HT-29 (cell line): ENCODE results near the gene E2F8. TPM values are rescaled to one million over a fixed set of nuclear protein-coding genes. Genes with fewer than 3 reads are reported as not detected.

Source experiments
- DNase-seq: peaks from one replicate; pipeline ENCODE4 v3.0.0-alpha.2; 2015; ENCODE audit warnings: low spot score
- total RNA-seq: library from RNA; depleted of rRNA; stranded (reverse); fragments of >200 nt; shearing (Covaris generic); gene quantifications from 2 replicates; pipeline ENCODE4 v1.2.3, GENCODE V29; 2014

Gene E2F8
- total RNA-seq, 1 experiment from 2014 or later = 5.9 TPM

- DNase-seq = no peak
Measured at GRCh38 chr11:19252394-19253152, 11.8 kb upstream of the E2F8 start.

- DNase-seq = no peak
Measured at GRCh38 chr11:19251577-19251976, 10.8 kb upstream of the E2F8 start.

- DNase-seq = no peak
Measured at GRCh38 chr11:19246816-19247215, 6.1 kb upstream of the E2F8 start.

GRCh38 chr11:19245351-19245750 is 4.6 kb upstream of the E2F8 start:
- DNase-seq = no peak

DNA sequence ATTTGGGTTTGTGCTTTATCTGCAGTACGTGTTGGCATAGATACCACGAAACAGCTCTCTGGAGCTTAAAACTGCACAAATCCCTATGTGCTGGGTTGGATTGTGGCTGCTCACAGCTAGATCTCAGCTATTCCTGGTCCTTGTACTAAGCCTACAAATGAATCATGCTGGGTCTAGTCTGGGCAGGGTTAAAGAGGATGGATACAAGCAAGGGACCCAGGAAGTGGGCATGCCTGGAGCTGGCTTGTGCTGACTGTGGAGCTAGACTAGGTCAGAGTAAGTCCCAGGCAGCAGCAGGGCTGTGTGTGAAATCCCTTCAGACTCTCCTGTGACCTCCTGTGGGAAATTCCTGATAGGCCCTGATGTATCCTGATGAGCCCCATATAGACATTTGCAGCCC is 3.9 kb upstream of the E2F8 start:
- DNase-seq = peak; percentile 56

DNA sequence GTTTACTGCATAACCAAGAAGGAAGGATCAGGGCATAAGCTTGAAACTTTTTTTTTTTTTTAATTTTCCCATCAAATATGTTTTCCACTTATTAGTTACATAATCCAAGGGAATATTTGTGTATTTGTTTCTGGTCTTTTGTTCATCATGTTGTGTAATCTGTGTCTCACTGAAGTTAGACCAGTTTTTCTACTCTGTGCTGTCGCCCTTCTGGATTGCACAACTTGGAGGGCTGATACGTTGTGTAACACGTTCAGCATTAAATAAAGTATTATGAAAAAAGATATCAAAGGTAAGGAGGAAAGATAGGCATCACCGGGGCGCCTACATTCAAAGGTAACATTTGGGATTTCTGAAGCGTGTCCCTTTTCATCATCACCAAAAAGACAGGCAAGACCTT is 3.3 kb upstream of the E2F8 start:
- DNase-seq = peak; percentile 87

DNA sequence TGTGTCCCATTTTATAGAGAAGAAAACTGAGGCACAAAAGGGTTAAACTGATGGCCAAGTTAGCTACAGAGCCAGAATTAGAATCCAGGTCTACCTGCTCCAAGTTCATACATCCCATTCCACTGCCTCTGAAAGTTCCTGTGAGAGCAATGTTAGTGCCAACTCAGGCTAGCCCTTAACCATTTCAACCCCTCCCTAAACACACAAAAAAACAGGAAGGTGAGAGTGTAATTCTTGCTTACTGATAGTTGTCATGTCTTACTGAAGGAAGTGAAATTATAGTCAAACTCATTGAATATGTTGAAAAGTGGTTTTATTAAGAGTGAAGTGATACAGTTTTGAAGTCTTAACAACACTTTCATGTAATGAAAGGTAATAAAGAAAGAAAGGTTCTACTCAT is 2.9 kb upstream of the E2F8 start:
- DNase-seq = no peak

GRCh38 chr11:19243143-19243542 is 2.4 kb upstream of the E2F8 start:
- DNase-seq = peak; percentile 19

DNA sequence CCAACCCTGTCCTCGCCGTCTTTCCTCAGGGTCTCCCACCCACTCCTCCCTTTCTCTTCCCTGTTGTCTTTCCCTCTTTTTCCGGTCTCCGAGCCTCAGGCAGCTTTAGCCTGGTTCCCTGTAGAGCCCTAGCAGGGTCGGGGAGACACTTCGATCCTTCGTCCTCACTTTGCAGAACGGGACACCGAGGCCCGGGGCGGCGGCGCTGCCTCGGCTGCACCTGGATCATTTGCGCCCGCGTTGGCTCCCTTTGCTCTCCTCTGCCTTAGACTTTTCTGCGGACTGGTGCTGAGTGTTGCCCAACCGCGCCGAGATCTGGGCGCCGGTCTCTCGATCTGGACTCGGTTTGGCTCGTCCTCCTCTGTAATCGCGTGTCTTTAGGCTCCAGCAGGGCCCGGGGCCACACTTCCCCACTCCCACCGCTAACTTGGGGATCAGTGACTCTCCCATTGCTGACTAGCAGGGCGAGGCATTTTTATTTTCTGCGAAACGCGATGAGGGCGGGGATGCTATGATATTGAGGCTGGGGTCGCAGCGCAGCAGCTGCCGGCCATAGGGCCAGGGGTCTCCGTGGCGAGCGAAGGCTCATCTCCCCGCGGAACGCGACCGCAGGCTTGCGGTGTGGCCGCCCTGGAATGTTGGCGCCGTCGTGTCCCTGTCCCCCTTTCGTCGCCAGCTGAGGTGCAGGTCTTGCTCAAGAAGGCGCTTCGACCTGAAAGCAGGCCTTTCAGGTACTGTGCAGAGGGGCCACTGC is 1.6 kb upstream of the E2F8 start:
- DNase-seq = no peak

DNA sequence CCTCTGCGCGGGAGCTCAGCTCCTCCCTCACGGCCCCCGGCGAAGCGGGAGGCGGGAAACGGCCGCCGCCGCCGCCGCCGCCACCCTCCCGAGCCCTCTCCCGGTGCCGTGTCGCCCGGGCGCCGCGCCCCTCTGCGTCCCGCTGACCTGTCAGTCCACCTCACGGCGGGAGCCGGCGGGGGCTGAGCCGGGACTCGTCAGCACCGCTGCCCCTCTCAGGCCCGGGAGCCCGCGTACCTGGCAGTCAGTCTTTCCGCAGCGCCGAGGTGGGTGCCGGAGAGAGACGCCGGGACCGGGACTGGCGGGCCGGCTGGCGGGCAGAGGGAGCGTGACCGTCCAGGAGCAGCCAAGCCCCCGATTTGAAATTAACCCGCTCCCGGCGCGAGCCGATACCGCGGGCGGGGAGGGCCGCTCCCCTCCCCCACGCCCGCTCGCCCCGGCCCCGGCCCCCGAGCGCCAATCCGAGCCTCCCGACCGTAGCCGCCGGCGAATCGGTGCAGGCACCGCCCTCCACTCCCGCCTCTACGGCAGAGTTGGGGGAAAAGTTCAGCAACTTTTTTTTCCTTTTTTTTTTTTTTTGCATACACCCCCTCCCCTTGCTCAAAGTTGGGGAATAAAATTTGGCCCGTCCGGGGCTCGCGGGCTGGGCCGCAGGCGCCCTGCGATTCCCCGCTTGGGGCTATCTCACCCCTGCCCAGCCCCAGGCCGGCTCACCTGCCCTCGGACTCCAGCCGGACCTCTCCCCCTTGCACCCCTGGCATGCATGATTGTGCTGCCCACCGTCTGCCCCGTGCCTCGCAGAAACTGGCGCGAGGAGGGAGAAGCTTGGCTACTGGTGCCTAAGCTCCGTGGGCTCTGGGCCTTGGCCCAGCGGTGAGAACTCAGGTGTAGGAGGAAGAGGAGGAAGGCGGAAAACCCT is 774 bp upstream of the E2F8 start:
- peak; percentile 28 for DNase-seq

DNA sequence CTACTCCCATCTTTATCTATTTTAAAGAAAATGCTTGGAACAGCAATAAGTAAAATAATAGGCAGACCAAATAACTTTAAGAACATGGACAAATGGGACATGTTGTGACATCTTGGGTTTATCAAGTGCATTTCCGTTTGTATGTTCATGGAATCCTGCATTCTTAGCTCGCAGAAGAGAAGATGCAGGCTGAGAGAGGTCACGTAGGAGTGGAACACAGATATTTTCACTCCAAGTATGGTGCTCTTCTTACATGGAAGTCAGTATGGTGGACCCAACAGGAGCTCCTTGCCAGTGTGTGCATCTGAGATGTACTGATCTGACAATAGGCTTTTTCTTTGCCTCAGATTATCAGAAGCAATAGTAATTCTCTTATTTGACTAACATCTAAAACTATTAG is 1.7 kb downstream of the E2F8 start:
- no peak for DNase-seq

GRCh38 chr11:19237813-19238212 is 2.9 kb downstream of the E2F8 start:
- peak; percentile 75 for DNase-seq

- DNase-seq = no peak
Measured at GRCh38 chr11:19237381-19237780, 3.4 kb downstream of the E2F8 start.

DNA sequence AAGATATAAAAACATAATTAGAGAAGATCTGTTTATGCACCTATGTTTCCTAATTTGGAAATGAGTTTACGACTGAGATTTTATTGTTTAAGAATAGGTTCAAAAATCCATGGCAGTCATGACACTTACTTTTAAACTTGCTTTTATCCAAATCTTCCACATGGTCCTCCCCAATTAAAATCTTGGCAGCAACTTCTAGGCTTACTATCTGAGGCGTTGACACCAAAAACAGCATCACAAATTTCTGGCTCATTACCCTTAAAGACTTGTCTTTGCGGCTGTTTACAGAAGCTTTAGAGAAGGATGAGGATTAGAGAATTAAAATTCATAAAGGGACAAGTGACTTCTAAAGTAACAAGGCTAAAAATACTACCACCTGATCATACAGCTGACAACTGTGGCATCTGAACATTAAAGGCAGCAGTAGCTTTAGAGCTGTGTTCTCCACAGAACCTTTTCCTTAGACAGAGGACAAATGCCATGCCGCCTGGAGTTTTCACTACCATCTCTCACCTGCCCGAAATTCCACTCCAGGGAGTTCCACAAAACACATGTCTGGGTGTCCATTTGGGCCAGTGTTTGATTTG is 6.4 kb downstream of the E2F8 start:
- DNase-seq = no peak

- DNase-seq = no peak
Measured at GRCh38 chr11:19232910-19233503, 7.7 kb downstream of the E2F8 start.

GRCh38 chr11:19229671-19230070 is 11.1 kb downstream of the E2F8 start:
- no peak for DNase-seq

- DNase-seq = no peak
Measured at GRCh38 chr11:19228968-19229367, 11.8 kb downstream of the E2F8 start.

- DNase-seq = no peak
Measured at GRCh38 chr11:19226378-19227195, 14.2 kb downstream of the E2F8 start.

GRCh38 chr11:19225581-19225980 is 15.2 kb downstream of the E2F8 start:
- no peak for DNase-seq

- DNase-seq = no peak
Measured at GRCh38 chr11:19225123-19225522, 15.6 kb downstream of the E2F8 start.
